PFSK-1 (cell line): ENCODE data around the gene DR1.

Source experiments
- FOXP2 ChIP-seq: optimal IDR thresholded peaks from 2 replicates; pipeline ENCODE3; 2011; ENCODE audit warnings: borderline replicate concordance, control low read depth, inconsistent platforms; ENCODE audit not compliant: insufficient read depth; ENCODE audit errors: extremely low read length, extremely low read depth
- POLR2AphosphoS5 ChIP-seq: IDR thresholded peaks from 2 replicates; pipeline ENCODE4 v1.6.1; 2012; ENCODE audit warnings: low read depth, mild to moderate bottlenecking, control low read depth, low read length, moderate library complexity
- SIN3A ChIP-seq: IDR thresholded peaks from 2 replicates; pipeline ENCODE4 v1.6.1; 2012; ENCODE audit warnings: mild to moderate bottlenecking, low read length, moderate library complexity, borderline replicate concordance; ENCODE audit not compliant: insufficient read depth
- TAF1 ChIP-seq: IDR thresholded peaks from 2 replicates; pipeline ENCODE4 v1.6.1; 2012; ENCODE audit warnings: low read length, control low read depth, borderline replicate concordance; ENCODE audit not compliant: insufficient read depth
- TF ChIP-seq, protein P1 (sequence below), 2 experiments: IDR thresholded peaks; 2 replicates each; pipeline versions ENCODE4 v1.6.1 to v1.8.0; 2011 to 2012; ENCODE audit warnings: low read depth in 2 of 2, low read length in 2 of 2, control low read depth in 1 of 2, inconsistent platforms in 1 of 2, mild to moderate bottlenecking in 1 of 2, moderate library complexity in 1 of 2; ENCODE audit not compliant: insufficient read depth in 1 of 2

DNA sequence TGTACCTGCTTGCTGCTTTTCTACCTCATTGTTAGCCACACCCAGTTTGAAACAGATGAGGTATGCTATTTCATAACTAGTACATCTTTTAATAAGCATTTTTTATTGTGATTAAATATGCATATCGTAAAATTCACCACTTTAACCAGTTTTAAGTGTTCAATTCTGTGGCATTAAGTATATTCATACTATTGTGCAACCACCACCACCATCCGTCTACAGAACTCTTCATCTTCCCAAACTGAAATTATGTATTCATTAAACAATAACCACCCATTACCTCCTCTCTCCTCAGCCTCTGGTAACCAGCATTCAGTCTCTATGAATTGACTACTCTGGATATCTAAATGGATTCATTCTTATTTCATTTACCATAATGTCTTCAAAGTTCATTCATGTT lies 20.1 kb downstream of the DR1 start:
- TF ChIP-seq, protein P1, sequence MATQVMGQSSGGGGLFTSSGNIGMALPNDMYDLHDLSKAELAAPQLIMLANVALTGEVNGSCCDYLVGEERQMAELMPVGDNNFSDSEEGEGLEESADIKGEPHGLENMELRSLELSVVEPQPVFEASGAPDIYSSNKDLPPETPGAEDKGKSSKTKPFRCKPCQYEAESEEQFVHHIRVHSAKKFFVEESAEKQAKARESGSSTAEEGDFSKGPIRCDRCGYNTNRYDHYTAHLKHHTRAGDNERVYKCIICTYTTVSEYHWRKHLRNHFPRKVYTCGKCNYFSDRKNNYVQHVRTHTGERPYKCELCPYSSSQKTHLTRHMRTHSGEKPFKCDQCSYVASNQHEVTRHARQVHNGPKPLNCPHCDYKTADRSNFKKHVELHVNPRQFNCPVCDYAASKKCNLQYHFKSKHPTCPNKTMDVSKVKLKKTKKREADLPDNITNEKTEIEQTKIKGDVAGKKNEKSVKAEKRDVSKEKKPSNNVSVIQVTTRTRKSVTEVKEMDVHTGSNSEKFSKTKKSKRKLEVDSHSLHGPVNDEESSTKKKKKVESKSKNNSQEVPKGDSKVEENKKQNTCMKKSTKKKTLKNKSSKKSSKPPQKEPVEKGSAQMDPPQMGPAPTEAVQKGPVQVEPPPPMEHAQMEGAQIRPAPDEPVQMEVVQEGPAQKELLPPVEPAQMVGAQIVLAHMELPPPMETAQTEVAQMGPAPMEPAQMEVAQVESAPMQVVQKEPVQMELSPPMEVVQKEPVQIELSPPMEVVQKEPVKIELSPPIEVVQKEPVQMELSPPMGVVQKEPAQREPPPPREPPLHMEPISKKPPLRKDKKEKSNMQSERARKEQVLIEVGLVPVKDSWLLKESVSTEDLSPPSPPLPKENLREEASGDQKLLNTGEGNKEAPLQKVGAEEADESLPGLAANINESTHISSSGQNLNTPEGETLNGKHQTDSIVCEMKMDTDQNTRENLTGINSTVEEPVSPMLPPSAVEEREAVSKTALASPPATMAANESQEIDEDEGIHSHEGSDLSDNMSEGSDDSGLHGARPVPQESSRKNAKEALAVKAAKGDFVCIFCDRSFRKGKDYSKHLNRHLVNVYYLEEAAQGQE (IDR thresholded peaks at IDR 0.05; ENCODE audit: insufficient read depth in 1 of 2, low read depth in 2 of 2, low read length in 2 of 2): no peak
- TF ChIP-seq SIN3A: no peak
- TF ChIP-seq POLR2AphosphoS5: no peak
- TF ChIP-seq TAF1: no peak
- no peak for TF ChIP-seq FOXP2
